Skeletal muscle cell (primary cell): ENCODE results near the gene EFCAB6.

Experiments
- DNase-seq: peaks from one replicate; pipeline ENCODE4 v3.0.0-alpha.2; 2010; ENCODE audit warnings: low read depth
- H3K4me3 ChIP-seq: 2 replicates; pipeline ENCODE4 v1.5.1; 2011; ENCODE audit warnings: low read depth, mild to moderate bottlenecking, control low read depth, low read length, moderate library complexity

Gene EFCAB6

DNA sequence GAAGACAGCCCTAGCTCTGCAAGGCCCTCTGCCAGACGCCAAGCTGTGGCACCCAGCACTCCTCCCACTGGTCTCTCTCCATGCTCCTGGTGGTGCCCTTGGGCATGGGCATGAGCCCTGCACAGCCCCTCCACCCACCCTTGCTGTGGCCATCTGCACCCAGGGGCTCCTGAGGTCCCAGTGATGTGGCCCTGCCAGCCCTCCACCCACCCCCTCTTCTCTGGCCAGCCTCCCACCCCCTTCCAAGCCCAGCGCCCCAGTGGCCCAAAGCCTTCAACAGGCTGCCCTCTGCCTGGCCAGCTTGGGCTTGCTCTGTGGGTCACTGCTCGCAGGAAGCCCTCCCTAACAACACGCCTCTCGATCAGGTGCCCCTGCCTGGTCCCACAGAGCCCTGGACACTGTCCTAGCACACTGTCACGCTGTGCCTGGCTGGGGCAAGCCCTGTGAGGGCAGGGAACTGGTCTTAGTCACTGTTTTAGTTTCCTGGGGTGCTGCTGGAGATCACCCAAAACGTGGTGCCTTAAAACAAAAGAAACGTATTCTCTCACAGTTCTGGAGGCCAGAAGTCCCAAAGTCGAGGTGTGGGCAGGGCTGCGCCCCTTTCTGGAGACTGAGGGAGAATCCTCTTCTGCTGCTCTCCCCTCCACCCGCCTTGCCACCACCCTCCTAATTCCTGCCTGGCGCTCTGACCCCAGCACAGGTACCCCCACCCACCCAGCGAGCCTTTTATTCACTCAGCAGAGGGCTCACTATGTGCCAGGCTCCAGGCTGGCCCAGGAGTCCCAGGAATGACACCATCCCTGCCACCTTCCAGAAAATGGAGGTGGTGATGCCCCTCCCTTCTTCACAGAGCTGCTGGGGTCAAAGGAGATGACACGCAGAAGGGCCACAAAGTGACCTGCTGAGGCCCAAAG is 35.5 kb upstream of the EFCAB6 start:
- DNase-seq: no peak
- no peak overlapping the region for H3K4me3 ChIP-seq

- no peak overlapping the region for H3K4me3 ChIP-seq
- DNase-seq: no peak
These were observed 34.9 kb upstream of the EFCAB6 start for GRCh38 chr22:43846966-43847365.

GRCh38 chr22:43845981-43846380 is 33.9 kb upstream of the EFCAB6 start:
- DNase-seq: no peak
- H3K4me3 ChIP-seq: no peak overlapping the region

- H3K4me3 ChIP-seq: no peak overlapping the region
- no peak for DNase-seq
These were observed 32.7 kb upstream of the EFCAB6 start for GRCh38 chr22:43844560-43845545.

DNA sequence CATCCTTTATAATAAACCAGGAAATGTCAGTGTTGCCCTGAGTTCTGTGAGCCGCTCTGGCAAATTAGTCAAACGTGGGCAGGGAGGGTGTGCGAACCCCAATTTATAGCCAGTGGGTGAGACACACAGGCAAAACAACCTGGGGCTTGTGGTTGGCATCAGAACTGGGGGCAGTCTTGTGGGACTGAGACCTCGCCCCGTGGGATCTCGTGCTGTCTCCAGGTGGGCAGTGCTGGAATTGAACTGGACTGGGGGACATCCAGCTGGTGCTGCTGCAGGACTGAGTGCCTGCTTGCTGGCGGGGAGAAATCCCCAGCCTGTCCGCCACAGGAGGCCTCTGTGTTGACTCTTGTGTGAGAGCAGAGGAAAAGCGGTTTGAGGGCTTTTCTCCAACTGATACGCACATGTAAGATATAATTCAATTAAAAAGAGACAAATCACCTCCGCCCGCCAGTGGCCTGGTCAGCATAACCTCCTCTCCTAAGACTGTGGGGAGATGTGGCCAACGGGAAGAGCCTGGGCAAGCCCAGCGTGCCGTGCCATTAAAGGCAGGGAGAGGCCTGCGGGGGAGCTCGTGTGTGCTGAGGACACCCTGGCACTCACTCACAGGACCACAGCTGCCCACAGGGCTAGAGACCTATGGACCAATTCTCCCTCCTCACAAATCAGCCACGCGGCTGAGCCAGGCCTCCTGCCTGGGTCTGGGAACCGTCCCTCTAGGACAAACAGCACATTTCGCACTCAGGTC is 31.9 kb upstream of the EFCAB6 start:
- DNase-seq: no peak
- no peak overlapping the region for H3K4me3 ChIP-seq

GRCh38 chr22:43841742-43842141 is 29.6 kb upstream of the EFCAB6 start:
- DNase-seq: no peak
- no peak overlapping the region for H3K4me3 ChIP-seq

- no peak overlapping the region for H3K4me3 ChIP-seq
- no peak for DNase-seq
These were observed 28.7 kb upstream of the EFCAB6 start for GRCh38 chr22:43840851-43841250.

- H3K4me3 ChIP-seq: no peak overlapping the region
- DNase-seq: no peak
These were observed 28.3 kb upstream of the EFCAB6 start for GRCh38 chr22:43840431-43840830.

GRCh38 chr22:43839781-43840180 is 27.7 kb upstream of the EFCAB6 start:
- no peak for DNase-seq

GRCh38 chr22:43838571-43839307 is 26.6 kb upstream of the EFCAB6 start:
- no peak overlapping the region for H3K4me3 ChIP-seq
- no peak for DNase-seq

More at GRCh38 chr22:43839781-43840180, 27.7 kb upstream of the EFCAB6 start:
- no peak overlapping the region for H3K4me3 ChIP-seq

DNA sequence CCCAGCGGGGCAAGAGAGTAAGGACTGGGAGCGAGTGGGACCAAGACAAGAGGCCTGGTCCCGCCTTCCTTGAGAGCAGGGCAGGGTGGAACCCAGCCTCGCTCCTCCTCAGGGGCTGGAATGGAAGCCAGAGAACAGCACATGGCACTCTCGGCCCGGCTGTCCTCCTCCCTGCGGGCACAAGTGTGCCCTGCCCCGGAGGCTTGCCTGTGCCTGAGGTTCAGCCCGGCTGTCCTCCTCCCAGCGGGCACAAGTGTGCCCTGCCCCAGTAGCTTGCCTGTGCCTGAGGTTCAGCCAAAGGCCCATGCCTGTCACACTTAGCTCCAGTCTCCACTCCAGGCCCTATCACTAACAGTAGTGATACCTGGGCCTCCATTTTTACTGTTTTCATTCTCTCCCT is 26.1 kb upstream of the EFCAB6 start:
- DNase-seq: no peak
- no peak overlapping the region for H3K4me3 ChIP-seq

DNA sequence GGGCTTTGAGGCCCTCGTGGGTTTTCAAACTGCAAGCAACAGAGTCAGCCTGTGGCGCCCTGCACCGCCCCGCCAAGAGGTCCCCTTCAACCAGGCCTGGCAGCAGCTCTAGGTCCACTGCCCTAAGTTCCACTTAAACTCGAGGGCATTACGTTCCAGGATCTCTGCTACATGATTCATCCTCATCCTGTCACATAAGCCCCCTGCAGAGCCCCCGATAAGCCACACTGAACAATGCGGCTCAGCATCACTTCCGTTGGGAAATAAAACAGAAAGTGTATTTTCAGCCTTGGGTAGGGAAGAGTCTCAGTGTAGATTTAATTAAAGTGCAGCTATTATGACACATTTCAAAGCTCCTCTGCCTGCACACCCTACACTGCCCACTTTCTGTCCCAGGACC is 25.6 kb upstream of the EFCAB6 start:
- DNase-seq: no peak
- no peak overlapping the region for H3K4me3 ChIP-seq

DNA sequence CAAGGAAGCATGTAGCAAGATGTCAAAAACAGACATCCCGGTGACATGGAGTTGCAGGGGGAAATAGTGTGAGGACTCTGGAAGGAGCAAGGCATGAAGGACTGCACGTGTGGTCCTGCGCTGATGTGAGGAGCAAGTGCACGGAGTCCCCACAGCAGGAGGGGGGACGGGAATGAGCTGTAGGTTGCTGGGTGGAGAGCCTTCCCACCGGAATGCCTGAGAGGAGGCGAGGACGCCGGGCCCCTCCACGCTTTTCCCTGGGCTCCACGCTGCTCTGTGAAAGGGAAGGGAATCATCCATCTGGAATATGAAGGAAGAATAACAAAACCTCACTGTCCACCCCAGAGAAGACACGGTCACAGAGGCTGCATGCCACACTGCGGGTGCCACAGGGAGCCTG is 23.6 kb upstream of the EFCAB6 start:
- no peak for DNase-seq
- no peak overlapping the region for H3K4me3 ChIP-seq

- no peak for DNase-seq
- no peak overlapping the region for H3K4me3 ChIP-seq
These were observed 23.1 kb upstream of the EFCAB6 start for GRCh38 chr22:43835166-43835565.

GRCh38 chr22:43833286-43834240 is 21.5 kb upstream of the EFCAB6 start:
- no peak for DNase-seq
- no peak overlapping the region for H3K4me3 ChIP-seq

GRCh38 chr22:43832393-43833265 is 20.5 kb upstream of the EFCAB6 start:
- H3K4me3 ChIP-seq: no peak overlapping the region
- no peak for DNase-seq
